Fibroblast of skin of left biceps (primary cell): Measurements from ENCODE around the gene KRTAP10-10.
"Not testable (repeated sequence)": the region's sequence is repeated elsewhere in the genome, so short reads cannot be mapped to it uniquely, and the experiment has no call there.

Experiments used
- DNase-seq, 2 experiments: peaks; one replicate each; pipeline ENCODE4 v3.0.0-alpha.2; 2013; ENCODE audit warnings: low read depth in 2 of 2

KRTAP10-10 gene

DNA sequence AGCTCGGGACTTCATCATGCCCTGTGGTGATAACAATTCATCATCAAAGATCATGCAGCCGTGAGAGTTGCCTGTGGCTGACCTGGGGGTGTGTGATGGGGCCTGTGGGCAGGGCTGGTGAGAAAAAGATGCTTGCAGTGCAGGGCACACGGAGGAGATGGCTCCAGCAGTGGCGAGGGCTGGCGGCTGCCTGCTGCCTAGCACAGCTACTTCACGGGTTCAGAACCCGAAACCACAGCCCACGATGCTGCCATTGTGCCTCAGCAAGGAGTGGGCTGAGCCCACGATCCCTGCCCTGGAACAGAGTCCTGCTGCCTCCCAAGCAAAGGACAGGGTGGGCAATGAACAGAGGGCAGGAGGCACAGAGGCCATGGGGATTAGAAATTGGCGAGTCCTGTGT lies 10.9 kb upstream of the KRTAP10-10 start:
- no peak for DNase-seq

DNA sequence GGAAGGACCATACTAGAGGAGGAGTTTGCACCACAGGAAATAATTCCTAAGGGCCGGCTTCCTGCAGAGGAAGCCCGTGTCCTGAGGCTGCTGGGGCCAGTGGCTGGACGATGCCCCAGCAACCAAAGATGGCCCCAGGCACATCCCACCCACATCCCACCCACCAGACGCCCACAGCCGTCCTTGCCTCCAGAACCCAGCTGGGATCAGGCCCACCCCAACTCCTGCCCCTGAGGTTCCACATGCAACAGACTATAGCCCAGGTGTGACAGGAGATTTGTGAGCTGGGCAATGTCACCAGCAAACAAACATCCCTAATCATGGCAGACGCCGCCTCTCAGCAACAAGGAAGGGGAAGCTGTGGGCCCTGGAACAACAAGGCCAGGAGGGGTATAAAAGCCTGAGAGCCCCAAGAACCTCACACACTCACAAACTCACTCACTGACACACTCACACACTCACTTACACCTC lies 10.4 kb upstream of the KRTAP10-10 start, which contains the start of gene KRTAP10-9:
Gene KRTAP10-9 (plus strand): TSS at position 421 of the 471 bp plus-strand sequence. CDS start 79 bp downstream, outside the sequence.
- DNase-seq = no peak

- DNase-seq = not testable (repeated sequence)
Observed at GRCh38 chr21:44627181-44627822, 9.9 kb upstream of the KRTAP10-10 start.

GRCh38 chr21:44627831-44628233 lies 9.3 kb upstream of the KRTAP10-10 start:
- DNase-seq = not testable (repeated sequence)

DNA sequence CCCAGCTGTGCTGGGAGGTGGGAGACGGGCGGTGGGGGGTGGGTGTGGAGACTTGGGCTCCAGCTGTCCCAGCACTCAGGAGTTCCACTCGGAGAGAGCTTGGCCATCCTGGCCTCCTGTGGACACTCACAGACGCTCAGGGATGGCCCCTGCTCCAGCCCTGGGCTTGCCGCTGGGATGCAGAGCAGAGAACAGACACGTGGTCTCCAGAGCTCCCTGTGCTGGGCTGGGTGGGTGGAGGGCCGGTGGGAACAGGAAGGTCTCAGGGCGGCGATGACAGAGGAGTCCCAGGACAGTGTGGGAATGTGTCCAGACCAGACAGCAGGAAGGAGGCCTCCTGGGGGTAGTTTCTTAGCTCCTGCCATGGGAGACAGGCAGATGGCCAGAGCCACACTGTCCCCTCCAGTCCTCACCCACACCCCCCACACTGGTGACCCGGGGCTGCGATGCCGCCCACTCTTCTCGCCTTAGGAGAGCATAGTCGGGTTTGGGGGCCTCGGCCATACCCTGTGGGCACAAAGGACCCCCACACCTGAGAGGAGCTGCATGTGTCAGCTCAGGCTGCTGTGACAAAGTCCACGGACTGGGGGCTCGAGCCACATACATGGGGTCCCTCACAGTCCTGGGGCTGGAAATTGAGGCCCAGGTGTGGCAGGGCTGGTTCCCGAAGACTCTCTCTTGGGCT lies 8.3 kb upstream of the KRTAP10-10 start:
- DNase-seq = no peak

DNA sequence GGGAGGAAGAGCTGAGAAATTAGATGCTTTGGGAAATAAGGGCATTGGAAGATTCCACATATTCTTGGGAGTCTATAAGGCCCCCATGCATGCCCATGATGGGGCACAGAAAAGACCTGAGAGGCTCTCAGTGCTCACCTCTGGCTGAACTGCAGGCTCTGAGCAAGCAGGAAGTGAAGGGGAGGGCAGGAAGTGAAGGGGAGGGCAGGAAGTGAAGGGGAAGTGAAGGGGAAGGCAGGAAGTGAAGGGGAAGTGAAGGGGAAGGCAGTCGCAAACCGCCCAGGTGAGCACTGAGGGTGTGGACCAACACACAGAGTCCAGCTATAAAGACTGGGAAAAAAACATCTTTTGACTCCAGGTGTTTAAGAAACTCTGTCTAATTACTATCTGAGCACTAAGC lies 6.7 kb upstream of the KRTAP10-10 start:
- DNase-seq = no peak

GRCh38 chr21:44632067-44632466 lies 5.1 kb upstream of the KRTAP10-10 start:
- no peak for DNase-seq

- DNase-seq = no peak
Observed at GRCh38 chr21:44636209-44637017, 743 bp upstream of the KRTAP10-10 start.

DNA sequence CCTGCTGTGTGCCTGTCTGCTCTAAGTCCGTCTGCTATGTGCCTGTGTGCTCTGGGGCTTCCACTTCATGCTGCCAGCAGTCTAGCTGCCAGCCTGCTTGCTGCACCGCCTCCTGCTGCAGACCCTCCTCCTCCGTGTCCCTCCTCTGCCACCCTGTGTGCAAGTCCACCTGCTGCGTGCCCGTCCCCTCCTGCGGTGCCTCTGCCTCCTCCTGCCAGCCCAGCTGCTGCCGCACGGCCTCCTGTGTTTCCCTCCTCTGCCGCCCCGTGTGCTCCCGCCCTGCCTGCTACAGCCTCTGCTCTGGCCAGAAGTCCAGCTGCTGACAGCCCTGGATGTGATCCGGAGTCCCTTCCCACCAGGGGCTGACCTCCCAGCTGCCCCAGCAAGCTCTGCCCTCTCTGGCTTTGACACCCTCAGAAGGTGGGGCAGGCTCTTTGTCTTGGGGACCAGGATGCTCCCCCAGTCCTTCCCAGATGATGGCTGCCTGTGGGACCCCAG lies 744 bp downstream of the KRTAP10-10 start:
- not testable (repeated sequence) for DNase-seq

DNA sequence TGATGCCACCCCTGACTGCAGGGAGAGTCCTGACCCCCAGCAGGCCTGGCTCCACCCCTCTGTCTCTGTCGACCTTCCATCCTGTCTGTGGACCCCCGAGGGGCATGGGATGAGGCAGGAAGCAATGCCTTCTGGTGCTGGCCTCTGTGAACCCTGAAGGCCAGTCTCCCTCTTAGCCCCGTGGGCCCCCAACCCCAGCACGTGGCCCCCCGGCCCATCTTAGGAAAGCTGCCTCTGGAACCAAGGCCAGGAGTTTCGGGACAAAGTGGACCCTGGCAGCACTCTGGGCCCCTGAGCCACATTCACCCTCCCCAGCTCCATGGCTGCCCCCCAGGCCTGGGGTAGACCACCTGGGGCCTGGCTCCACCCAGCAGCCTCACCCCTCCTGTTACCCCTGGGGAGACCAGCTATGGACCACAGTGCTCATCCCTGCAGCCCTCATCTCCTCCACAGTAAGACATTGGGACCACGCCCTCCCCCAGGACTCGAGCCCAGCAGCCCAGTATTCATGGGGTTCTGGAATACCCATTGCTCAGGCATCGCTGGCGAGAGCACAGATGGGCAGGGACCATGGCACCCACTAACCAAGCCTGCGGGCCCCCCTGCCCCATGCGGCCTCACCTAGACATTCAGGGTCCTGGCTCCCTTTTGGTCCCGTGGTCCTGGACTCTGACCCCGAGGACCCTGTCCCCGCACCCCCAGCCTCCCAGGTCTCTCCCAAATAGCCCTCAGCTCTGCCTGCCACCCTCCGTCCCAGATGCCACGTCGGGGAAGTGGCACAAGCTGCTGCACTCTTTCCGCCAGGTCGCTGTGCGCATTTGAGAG lies 1.6 kb downstream of the KRTAP10-10 start:
- not testable (repeated sequence) for DNase-seq

DNA sequence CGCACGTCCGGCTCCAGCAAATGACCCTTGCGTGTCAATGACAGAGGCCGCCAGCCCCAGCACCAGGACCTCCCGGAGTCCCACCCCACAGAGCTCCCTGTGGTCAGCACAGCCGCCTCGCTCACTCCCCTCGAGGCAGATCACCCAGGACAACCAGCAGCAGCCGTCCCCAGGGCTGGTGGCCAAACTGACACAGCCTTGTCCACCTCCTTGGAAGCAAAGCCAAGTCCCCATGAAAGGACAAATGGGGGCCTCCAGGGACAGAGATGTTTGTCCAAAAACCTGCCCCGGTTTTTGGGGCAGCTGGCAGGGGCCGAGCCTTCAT lies 2.1 kb downstream of the KRTAP10-10 start:
- DNase-seq = no peak

- no peak for DNase-seq
Observed at GRCh38 chr21:44640761-44641160, 3.6 kb downstream of the KRTAP10-10 start.

DNA sequence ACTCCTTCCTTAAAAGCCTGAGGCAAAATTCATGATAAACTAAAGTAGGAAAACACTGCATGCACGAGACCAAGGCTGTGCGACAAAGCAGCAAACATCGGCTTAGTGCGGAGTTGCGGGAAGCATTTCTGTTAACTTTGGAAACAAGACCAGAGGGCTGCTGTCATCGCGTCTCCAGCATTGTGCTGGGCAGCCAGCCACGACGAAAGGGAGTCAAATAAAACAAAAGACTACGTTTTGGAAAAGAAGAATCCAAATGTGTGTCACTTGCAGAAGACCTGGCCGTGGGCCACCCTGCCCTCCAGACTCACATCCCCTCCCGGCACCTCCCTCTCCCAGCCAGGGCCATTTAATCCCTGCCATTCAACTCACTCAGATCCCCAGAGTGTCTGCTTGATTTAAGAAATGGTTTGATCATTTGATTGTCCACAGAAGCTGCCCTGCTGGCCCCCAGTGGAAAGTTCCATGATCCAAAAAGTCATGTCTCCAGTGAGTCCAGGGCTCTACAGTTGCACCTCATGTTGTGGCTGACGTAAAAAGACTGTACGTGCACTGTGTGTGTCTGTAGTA lies 6.7 kb downstream of the KRTAP10-10 start:
- DNase-seq = no peak

DNA sequence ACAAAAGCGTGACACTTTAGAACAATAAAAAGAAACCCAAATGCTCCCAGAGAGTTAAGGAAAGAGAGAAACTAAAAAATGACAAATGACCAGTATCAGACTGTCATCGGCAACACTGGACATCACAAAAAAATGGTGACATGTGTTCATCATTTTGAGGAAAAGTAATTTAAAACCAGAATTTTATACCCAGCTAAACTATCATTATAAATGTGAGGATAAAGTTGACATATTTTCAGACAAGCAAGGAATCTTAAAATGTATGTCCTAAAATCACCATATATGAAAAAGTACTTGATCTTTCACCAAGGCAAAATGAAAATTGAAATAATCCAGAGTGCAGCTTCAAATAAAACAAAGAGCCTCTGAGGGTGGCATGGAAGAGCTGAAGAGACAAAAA lies 7.7 kb downstream of the KRTAP10-10 start:
- no peak for DNase-seq

DNA sequence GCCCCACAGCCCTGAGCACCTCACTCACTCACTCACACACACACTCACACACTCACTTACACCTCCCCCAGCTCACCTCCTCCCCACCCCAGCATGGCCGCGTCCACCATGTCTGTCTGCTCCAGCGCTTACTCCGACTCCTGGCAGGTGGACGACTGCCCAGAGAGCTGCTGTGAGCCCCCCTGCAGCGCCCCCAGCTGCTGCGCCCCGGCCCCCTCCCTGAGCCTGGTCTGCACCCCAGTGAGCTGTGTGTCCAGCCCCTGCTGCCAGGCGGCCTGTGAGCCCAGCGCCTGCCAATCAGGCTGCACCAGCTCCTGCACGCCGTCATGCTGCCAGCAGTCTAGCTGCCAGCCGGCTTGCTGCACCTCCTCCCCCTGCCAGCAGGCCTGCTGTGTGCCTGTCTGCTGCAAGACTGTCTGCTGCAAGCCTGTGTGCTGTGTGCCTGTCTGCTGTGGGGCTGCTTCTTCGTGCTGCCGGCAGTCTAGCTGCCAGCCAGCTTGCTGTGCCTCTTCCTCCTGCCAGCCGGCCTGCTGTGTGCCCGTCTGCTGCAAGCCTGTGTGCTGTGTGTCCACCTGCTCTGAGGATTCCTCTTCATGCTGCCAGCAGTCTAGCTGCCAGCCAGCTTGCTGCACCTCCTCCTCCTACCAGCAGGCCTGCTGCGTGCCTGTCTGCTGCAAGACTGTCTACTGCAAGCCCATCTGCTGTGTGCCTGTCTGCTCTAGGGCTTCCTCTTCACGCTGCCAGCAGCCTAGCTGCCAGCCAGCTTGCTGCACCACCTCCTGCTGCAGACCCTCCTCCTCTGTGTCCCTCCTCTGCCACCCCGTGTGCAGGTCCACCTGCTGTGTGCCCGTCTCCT lies 9.4 kb downstream of the KRTAP10-10 start, which contains the start of gene KRTAP10-11:
Gene KRTAP10-11 (plus strand): TSS at position 49 of the 856 bp plus-strand sequence. CDS start 45 bp downstream, at position 94.
- DNase-seq = not testable (repeated sequence)

DNA sequence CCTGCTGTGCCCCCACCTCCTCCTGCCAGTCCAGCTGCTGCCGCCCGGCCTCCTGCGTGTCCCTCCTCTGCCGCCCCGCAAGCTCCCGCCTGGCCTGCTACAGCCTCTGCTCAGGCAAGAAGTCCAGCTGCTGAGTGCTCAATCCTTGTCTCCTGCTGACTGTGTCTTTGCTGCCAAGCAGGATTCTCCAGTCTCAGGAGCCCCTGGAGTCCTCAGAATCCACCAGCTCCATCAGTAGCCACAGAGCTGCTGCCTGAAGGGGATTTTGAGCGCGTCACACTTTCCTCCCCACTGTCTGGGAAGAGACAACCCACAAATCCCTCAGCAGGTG lies 10.0 kb downstream of the KRTAP10-10 start:
- DNase-seq = no peak

DNA sequence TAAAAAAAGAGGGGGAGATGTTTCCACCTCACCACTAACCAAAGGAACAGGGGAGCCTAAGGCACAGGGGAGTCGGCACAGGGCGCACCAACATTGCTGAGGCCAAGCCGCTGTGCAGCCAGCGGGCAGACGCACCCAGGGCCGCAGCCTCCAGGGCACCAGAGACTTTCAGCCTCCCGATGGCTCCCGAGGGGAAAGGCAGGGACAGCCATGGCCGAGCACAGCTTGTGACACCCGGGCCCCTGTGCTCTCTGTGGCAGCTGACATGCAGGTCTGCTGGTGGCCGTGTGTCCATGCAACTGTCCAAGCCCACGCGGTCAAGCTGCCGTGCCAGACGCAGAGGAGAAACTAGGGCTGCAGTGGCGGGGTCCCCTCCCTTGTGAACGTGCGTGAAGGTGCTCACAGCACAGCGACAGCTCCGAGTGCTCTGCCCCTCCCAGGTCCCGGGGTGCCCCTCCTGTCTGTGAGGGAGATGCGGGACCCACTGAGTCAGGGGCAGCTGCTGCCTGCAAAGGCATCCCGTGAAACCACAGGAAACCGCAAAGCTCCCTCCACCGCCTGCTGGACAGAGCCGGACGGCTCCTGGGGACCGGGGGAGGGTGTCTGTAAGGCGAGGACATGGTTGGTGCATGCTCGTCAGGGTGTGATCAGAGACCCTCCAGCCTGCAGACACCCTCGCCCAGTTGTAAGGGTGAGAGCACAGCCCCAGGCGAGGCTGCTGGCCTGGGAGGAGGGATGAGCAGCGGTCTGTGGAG lies 11.6 kb downstream of the KRTAP10-10 start:
- no peak for DNase-seq

GRCh38 chr21:44649521-44650100 lies 12.5 kb downstream of the KRTAP10-10 start:
- DNase-seq = no peak
